Measurements from ENCODE around the gene TSC22D1.

DNA sequence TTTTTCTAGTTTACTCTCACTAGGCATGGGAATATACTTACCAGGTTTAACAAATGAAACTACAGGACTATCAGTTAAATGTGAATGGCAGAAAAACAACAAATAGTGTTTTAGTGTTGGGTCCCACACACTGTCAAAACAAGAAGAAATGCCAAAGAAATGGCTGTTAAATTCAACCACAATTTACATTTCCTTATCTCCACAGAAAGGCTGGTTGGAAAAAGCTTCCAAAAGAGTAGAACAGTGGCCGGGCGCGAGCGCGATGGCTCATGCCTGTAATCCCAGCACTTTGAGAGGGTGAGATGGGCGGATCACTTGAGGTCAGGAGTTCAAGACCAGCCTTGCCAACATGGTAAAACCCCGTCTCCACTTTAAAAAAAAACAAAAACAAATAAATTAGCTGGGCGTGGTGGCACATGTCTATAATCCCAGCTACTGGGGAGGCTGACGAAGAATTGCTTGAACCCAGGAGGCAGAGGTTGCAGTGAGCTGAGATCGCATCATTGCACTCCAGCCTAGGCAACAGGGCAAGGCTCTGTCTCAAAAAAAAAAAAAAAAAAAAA, 136.0 kb downstream of the TSC22D1 start:
- TF ChIP-seq, protein P1, sequence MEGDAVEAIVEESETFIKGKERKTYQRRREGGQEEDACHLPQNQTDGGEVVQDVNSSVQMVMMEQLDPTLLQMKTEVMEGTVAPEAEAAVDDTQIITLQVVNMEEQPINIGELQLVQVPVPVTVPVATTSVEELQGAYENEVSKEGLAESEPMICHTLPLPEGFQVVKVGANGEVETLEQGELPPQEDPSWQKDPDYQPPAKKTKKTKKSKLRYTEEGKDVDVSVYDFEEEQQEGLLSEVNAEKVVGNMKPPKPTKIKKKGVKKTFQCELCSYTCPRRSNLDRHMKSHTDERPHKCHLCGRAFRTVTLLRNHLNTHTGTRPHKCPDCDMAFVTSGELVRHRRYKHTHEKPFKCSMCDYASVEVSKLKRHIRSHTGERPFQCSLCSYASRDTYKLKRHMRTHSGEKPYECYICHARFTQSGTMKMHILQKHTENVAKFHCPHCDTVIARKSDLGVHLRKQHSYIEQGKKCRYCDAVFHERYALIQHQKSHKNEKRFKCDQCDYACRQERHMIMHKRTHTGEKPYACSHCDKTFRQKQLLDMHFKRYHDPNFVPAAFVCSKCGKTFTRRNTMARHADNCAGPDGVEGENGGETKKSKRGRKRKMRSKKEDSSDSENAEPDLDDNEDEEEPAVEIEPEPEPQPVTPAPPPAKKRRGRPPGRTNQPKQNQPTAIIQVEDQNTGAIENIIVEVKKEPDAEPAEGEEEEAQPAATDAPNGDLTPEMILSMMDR (conservative IDR thresholded peaks at IDR 0.05; ENCODE audit: low read depth, low read length), result no peak
- no peak for TF ChIP-seq EZH2 (IDR thresholded peaks at IDR 0.05; ENCODE audit: low read length, unreplicated experiment)
